Vagina (tissue), 2 donors: ENCODE data around the gene TM9SF3.

Source experiments
- POLR2AphosphoS5 ChIP-seq, 2 donors: sonication (generic); formaldehyde crosslinking; IDR thresholded peaks; one replicate each; pipeline ENCODE4 v1.9.0; 2017; ENCODE audit warnings: antibody characterized with exemption in 2 of 2, mild to moderate bottlenecking in 2 of 2, low read depth in 1 of 2; ENCODE audit not compliant: insufficient read depth in 1 of 2
- TF ChIP-seq, protein P1 (sequence below), 3 experiments: fragments of 450-650 bp in 2 of 3; fragments of 200-600 bp in 1 of 3; sonication (generic) in 1 of 3; IDR thresholded peaks; one replicate each; pipeline ENCODE4 v1.5.1; 2017 to 2019; ENCODE audit warnings: antibody characterized with exemption in 3 of 3, mild to moderate bottlenecking in 2 of 3, moderate library complexity in 2 of 3

DNA sequence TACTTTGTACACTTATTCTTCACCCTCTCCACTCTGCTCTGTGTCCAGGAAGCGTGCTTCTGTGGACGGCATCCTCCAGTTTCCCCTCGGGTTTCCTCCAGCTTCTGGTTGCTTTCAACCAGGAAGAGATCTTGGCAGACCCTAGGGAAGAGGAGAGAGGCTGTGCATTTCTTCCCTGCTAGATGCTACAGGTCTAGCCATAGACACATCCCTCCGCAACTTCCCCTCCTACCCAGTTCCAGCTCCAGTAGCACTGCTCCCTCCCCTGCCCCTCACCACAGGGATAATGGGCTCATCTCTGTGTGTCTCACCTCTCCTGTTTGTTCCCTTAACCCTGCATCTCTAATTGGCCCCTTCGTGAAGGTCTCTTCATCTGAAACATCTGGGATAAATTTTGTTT, 89.4 kb downstream of the TM9SF3 start:
- TF ChIP-seq, protein P1, sequence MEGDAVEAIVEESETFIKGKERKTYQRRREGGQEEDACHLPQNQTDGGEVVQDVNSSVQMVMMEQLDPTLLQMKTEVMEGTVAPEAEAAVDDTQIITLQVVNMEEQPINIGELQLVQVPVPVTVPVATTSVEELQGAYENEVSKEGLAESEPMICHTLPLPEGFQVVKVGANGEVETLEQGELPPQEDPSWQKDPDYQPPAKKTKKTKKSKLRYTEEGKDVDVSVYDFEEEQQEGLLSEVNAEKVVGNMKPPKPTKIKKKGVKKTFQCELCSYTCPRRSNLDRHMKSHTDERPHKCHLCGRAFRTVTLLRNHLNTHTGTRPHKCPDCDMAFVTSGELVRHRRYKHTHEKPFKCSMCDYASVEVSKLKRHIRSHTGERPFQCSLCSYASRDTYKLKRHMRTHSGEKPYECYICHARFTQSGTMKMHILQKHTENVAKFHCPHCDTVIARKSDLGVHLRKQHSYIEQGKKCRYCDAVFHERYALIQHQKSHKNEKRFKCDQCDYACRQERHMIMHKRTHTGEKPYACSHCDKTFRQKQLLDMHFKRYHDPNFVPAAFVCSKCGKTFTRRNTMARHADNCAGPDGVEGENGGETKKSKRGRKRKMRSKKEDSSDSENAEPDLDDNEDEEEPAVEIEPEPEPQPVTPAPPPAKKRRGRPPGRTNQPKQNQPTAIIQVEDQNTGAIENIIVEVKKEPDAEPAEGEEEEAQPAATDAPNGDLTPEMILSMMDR (IDR thresholded peaks at IDR 0.05), result no peak
- no peak for TF ChIP-seq POLR2AphosphoS5 (IDR thresholded peaks at IDR 0.05; ENCODE audit: insufficient read depth in 1 of 2, low read depth in 1 of 2)
